ENCODE data around the gene GPANK1. TPM values are rescaled to one million over a fixed set of nuclear protein-coding genes. Genes with fewer than 3 reads are reported as not detected.

Gene GPANK1
- total RNA-seq, 1 experiment from 2014 or later, result 26.8 TPM

DNA sequence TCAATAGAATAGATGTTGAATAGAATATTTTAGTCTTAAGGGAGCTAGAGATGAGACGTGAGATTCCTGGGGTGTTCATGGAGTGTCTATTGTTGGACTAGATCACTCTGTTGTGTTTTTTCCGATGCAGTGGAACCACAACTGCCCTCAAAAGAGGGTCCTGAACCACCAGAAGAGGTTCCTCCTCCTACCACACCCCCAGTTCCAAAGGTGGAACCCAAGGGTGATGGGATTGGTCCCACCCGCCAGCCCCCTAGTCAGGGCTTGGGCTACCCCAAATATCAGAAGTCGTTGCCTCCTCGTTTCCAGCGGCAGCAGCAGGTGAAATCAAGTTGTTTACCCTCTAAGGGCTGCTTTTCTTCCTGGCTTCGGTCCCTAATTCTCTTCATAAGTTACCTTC is 35.8 kb downstream of the GPANK1 start:
- Histone ChIP-seq H3K79me1 (ENCODE audit: insufficient read depth, low read depth, low read length, poor library complexity, severe bottlenecking) (peaks cover 3% of the 10 kb centered on the region), H4K20me1 (ENCODE audit: control insufficient read depth, insufficient read depth, insufficient read length) (no peaks in the 10 kb centered on the region), H3T11ph (ENCODE audit: low read length) (no peak overlapping the region), H3K23ac (ENCODE audit: insufficient read length, low read depth, low read length) (no peak overlapping the region), H3K4me1 (ENCODE audit: insufficient read depth, low read length) (no peaks in the 10 kb centered on the region), H2BK5ac (ENCODE audit: insufficient read length, low read length) (no peak overlapping the region), H4K5ac (ENCODE audit: insufficient read length, low read depth, low read length) (no peak overlapping the region), H3K4ac (ENCODE audit: low read depth, low read length) (no peak overlapping the region), H3K9ac (ENCODE audit: extremely low read depth, insufficient read length, low read length) (no peak overlapping the region), H4K91ac (ENCODE audit: insufficient read length, low read depth, low read length) (no peak overlapping the region), H2BK120ac (ENCODE audit: low read depth, low read length, poor library complexity, severe bottlenecking) (no peak overlapping the region), H2BK20ac (ENCODE audit: low read depth, low read length, poor library complexity, severe bottlenecking) (no peak overlapping the region), H3K14ac (ENCODE audit: insufficient read depth, low read length) (no peak overlapping the region), H2BK12ac (ENCODE audit: insufficient read length, low read depth, low read length) (no peak overlapping the region), H3K56ac (ENCODE audit: insufficient read length, low read depth, low read length) (no peak overlapping the region), H4K8ac (replicated peaks; ENCODE audit: insufficient read length, low read depth, low read length) (no peak overlapping the region), H2BK15ac (ENCODE audit: low read depth, low read length) (no peak overlapping the region), H3K4me2 (ENCODE audit: insufficient read depth, insufficient read length, low read length) (no peak overlapping the region), H2AK5ac (ENCODE audit: insufficient read length, low read length) (no peak overlapping the region), H3K9me3 (ENCODE audit: control insufficient read depth, low read depth, low read length) (no peaks in the 10 kb centered on the region), H3K18ac (ENCODE audit: insufficient read length, low read depth, low read length) (no peak overlapping the region), H3K23me2 (ENCODE audit: insufficient read length, low read depth, low read length, poor library complexity, severe bottlenecking) (no peaks in the 10 kb centered on the region), H3K27me3 (ENCODE audit: insufficient read depth, low read length) (no peaks in the 10 kb centered on the region), H3K79me2 (ENCODE audit: insufficient read depth, low read length) (no peaks in the 10 kb centered on the region), H2AFZ (ENCODE audit: low read length) (no peak overlapping the region), H3K27ac (ENCODE audit: insufficient read length, low read depth, low read length) (no peak overlapping the region)
- Mint-ChIP-seq H3K36me3 (ENCODE audit: insufficient read depth in 1 of 3, low read depth in 3 of 3) (peaks cover 89 to 100% (median 100%) of the 10 kb centered on the region in 3 experiments), H3K9me3 (no peaks in the 10 kb centered on the region), H3K4me3 (no peak overlapping the region), H3K27ac (peak overlapping the region in 2 of 3 experiments; percentile 35 to 83; a peak in 3 of 7 replicates), H3K27me3 (ENCODE audit: low read depth) (no peaks in the 10 kb centered on the region; the same call in 1 of the 2 replicates), H3K4me1 (peaks cover 0 to 3% of the 10 kb centered on the region in 2 experiments; a peak in 1 of 4 replicates)
- WGBS (ENCODE audit: extremely low coverage, insufficient read length, low lambda C conversion rate), result no CpG with 5 or more reads among the region's 7 CpGs
- DNase-seq, result no peak
- TF ChIP-seq, protein P1, sequence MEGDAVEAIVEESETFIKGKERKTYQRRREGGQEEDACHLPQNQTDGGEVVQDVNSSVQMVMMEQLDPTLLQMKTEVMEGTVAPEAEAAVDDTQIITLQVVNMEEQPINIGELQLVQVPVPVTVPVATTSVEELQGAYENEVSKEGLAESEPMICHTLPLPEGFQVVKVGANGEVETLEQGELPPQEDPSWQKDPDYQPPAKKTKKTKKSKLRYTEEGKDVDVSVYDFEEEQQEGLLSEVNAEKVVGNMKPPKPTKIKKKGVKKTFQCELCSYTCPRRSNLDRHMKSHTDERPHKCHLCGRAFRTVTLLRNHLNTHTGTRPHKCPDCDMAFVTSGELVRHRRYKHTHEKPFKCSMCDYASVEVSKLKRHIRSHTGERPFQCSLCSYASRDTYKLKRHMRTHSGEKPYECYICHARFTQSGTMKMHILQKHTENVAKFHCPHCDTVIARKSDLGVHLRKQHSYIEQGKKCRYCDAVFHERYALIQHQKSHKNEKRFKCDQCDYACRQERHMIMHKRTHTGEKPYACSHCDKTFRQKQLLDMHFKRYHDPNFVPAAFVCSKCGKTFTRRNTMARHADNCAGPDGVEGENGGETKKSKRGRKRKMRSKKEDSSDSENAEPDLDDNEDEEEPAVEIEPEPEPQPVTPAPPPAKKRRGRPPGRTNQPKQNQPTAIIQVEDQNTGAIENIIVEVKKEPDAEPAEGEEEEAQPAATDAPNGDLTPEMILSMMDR (conservative IDR thresholded peaks at IDR 0.05), result no peak
